SKM-1 treated with dmso at 0.1 percent for 144 hours (cell line): ENCODE measurements around the gene JDP2.
"Not testable (repeated sequence)": the region's sequence is repeated elsewhere in the genome, so short reads cannot be mapped to it uniquely, and the experiment has no call there.

Source experiments
- DNase-seq: peaks from one replicate; lab custom pipeline; 2025; ENCODE audit not compliant: unreplicated experiment; lab: John Stamatoyannopoulos, UW

JDP2 gene

GRCh38 chr14:75453817-75454434, 26.1 kb downstream of the JDP2 start:
- no peak for DNase-seq

- DNase-seq: no peak
Observed at GRCh38 chr14:75454963-75455546, 27.2 kb downstream of the JDP2 start.

- no peak for DNase-seq
Observed at GRCh38 chr14:75456069-75456996, 28.5 kb downstream of the JDP2 start.

DNA sequence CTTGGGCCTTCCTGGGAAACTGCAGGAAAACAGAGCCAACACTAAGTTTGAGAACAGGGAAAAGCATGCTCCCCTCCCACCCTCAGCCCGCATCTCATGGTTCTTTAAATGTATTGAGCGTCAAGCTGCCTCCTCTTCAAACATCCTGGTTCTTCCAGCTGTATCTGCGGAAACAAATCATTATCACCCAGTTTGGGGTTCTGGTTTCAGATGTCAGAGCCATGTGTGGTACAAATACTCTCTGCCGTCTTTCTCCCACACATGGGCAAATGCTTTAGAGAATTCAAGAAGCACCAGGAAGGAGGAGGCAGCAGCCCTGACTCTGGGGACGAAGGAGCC, 29.1 kb downstream of the JDP2 start:
- DNase-seq: no peak

DNA sequence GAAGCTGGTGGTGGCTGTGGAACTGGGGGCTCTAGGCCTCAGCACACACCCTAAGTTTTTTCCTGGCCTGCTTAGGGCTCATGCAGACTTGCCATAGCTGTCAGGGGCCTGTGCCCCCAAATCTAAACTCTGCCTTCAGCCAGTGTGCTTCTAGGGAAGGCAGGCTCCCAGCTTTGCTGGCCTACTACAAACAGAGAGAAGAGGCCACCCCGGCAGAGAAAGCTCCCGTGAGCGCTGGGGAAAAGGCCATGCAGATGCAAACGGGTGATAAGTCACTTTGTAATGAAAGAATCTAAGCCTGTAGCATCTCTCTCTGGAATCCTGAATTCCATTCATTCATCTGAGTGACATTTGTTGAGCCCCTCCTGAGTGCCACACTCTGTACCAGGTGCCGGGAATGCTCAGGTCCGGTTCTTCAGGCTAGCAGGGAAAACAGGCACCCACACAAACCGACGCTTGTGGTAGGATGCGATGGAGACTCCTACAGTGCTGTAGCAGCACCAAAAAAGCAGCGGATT, 29.9 kb downstream of the JDP2 start:
- no peak for DNase-seq

DNA sequence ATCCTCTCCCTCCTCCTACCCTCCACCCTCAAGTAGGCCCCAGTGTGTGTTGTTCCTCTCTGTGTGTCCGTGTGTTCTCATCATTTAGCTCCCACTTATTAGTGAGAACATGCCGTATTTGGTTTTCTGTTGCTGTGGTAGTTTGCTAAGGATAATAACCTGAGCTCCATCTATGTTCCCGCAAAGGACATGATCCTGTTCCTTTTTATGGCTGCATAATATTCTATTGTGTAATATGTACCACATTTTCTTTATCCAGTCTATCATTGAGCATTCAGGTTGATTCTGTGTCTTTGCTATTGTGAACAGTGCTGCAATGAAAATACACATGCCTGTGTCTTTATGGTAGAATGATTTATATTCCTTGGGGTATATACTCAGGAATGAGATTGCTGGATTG, 30.5 kb downstream of the JDP2 start:
- no peak for DNase-seq

GRCh38 chr14:75459099-75459741, 31.4 kb downstream of the JDP2 start:
- peak; percentile 52 for DNase-seq

- DNase-seq: no peak
Observed at GRCh38 chr14:75459791-75460190, 32.0 kb downstream of the JDP2 start.

- DNase-seq: no peak
Observed at GRCh38 chr14:75460394-75460793, 32.6 kb downstream of the JDP2 start.

- no peak for DNase-seq
Observed at GRCh38 chr14:75461303-75461702, 33.5 kb downstream of the JDP2 start.

DNA sequence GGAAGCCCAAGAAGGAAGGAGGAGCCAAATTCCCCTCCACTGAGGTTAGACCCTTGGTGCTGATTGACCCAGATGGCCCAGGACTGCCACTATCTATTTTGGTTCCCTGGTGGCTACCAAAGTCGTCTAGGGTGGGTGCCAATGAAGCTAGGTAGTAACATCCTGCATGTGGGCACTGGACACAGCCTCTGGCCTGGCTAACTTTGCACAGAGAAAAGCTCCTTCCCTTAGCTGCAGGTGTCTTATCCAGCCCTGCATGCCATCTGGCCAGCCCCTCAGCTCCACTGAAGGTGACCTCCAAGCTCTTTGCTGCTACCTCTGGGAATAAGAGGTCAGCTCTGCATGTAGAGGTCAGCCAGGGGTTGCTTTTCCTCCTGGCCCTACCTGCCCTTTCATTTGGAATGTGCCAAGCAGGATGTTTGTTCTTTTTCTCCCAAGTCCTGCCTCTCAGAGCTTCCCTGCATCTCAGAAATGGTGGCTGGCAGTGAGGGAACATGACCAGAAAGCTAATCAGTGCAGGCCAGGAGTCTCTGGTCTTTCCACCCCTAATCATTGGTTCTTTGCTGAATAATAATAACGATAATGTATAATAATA, 34.0 kb downstream of the JDP2 start:
- no peak for DNase-seq

- no peak for DNase-seq
Observed at GRCh38 chr14:75464626-75465025, 36.8 kb downstream of the JDP2 start.

- DNase-seq: no peak
Observed at GRCh38 chr14:75467763-75468162, 39.9 kb downstream of the JDP2 start.

DNA sequence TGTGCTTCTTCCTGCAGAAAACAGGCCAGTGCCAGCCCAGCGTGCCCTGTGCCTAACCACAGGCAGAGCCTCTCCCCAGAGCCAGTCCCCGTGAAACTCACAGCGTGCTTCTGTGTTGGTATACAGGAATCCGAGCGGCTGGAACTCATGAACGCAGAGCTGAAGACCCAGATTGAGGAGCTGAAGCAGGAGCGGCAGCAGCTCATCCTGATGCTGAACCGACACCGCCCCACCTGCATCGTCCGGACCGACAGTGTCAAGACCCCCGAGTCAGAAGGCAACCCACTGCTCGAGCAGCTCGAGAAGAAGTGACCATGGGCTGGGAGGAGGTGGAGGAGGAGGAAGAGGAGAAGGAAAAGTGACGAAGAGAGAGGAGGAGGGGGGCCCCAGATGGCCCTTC, 41.3 kb downstream of the JDP2 start:
- DNase-seq: no peak

DNA sequence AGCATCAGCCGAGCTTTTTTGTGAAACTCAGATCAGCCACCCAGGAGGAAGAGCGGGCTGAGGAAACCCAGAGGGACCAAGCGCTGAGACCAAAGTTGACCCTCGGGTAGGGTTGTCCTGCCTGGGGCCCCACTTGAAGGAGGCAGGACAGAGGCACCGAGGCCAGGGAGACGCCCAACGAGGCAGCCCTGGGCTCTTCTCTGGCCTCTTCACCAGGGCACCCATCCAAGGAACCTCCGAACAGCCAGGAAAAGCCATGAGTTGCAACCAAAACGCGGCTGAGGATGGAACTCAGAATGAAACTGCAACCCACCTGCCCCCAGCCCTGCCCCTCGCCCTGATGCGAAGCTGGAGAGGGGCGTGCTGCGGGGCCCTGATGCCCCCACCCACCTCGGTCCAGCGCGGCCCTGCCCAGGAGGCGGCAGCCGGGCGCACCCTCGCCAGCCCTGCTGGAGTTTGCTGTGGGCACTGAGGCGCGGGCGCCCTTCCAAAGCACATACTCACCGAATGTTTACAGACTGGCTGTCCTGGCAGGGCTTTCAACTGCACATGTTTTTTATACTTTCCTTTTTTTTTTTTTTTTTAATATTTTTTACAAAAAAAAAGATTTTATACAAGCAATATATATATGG, 41.9 kb downstream of the JDP2 start:
- DNase-seq: no peak

DNA sequence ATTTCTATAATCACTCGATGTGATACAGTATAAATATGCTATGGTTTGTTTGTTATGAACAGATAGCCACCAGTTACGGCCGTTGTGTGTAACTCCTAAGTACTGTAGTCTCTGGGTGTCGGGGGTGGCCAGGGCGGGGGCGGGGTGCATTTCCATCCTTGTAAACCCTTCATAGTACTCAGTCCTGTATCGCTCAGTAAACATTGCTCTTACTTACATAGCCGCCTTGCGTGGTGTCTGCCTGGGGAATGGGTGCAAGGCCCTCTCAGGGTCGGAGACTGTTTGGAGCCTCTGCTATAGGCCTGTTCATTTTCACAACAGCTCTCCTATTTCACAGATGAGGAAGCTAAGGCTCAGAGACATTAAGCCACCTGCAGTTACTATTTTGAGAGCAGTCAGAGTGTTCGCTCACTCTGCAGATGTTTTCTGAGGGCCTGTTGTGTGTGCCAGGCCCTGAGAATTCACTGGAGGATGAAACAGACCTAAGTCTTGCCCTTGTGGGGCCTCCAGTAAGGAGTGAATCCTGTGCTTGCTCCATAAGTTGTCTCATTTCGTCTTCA, 42.5 kb downstream of the JDP2 start:
- no peak for DNase-seq

DNA sequence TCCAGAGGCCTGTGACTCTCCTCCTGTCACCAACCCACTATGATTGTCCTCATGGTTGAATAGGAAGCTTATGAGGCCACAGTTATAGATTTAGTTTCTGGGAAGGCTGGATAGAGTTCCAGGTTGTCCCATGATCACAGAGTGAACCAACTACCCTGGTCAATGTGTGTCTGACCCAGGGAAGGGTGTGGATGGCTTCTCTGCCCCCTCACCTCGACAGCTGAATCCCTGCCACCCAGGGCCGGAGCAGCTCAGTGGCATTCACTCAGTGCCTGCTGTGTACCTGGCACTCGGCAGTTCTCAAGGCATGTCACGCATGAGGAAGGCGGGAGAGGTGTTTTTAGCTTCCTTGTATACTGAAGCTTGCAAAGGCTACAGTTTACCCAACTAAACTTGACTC, 43.2 kb downstream of the JDP2 start:
- no peak for DNase-seq

- DNase-seq: not testable (repeated sequence)
Observed at GRCh38 chr14:75474127-75474526, 46.3 kb downstream of the JDP2 start.

GRCh38 chr14:75476274-75476995, 48.6 kb downstream of the JDP2 start:
- no peak for DNase-seq

DNA sequence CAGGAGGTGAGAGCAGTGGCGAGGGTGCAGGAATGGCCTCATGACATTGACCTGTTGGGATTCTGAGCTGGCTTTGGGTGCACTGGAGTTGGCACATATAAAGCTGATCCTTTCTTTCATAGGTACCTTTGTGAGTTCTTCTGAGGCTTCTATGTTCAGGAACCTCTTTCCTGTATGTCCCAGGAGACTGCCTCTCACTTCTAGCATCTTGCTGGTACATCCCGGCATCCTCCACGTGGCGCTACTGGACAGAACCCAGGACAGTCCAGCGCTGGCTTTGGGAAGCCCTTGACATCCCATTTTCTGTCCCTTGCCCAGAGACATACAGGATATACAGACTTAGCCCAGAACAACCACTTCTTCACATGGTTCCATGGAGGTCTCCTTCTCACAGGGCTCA, 50.1 kb downstream of the JDP2 start:
- no peak for DNase-seq
